Erythroblast (primary cell): ENCODE data around the gene IBSP.

Source experiments
- GATA1 ChIP-seq: IDR thresholded peaks from 2 replicates; pipeline ENCODE4 v1.6.1; 2011; ENCODE audit warnings: low read depth, mild to moderate bottlenecking, control low read depth, low read length, moderate library complexity
- POLR2A ChIP-seq: IDR thresholded peaks from 2 replicates; pipeline ENCODE4 v1.6.1; 2011; ENCODE audit warnings: mild to moderate bottlenecking, low read length

GRCh38 chr4:87758270-87758669 lies 41.1 kb upstream of the IBSP start:
- TF ChIP-seq POLR2A (no peak), GATA1 (no peak)
